GM12891 (cell line): ENCODE results near the gene CORO1C.

Experiments used
- POLR2A ChIP-seq: IDR thresholded peaks from 2 replicates; pipeline ENCODE4 v1.6.1; 2011; ENCODE audit warnings: low read depth, low read length, control low read depth
- POLR2AphosphoS5 ChIP-seq: IDR thresholded peaks from 2 replicates; pipeline ENCODE4 v1.6.1; 2011; ENCODE audit warnings: low read depth, low read length, control low read depth
- TAF1 ChIP-seq: IDR thresholded peaks from 2 replicates; pipeline ENCODE4 v1.6.1; 2011; ENCODE audit warnings: low read depth, low read length, control low read depth

DNA sequence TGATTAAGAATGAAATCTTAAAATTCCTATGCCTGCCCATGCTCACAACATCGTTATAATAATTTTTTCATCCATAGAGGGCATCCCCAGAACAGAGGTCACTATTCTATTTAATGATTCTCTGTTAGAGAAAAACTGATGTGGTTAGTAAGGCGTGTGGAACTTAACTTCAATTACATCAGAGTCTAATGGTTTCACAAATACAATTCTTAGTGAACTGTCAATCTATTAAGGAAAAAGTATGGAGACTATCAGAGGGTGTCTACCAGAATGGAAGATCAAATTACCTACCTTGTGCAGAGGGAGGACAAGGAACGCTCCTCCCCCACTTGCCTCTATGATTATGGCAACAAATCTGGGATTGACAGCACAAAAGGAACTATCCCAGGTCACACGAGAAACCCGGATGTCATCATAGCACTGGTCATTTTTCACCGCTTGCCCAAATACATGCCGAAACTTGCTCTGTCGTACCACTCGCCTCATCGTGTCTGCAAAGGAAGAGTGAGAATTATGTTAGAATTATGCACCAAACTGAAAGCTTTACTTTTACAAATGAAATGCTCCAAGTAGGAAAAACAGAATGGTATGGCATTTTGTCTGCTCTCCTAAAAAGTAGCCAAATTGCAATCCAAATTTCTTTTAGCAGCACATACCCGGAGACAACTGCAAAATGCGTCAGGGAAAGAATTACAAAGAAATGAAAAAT is 30.3 kb downstream of the CORO1C start:
- TF ChIP-seq POLR2A = no peak
- no peak for TF ChIP-seq TAF1
- no peak for TF ChIP-seq POLR2AphosphoS5
